ENCODE measurements around the gene ZMAT2. TPM values are rescaled to one million over a fixed set of nuclear protein-coding genes. Genes with fewer than 3 reads are reported as not detected.
"Not testable (repeated sequence)": the region's sequence is repeated elsewhere in the genome, so short reads cannot be mapped to it uniquely, and the experiment has no call there.

Gene ZMAT2
- total RNA-seq, 2 experiments from 2014 or later = 47.6 to 50.1 TPM

DNA sequence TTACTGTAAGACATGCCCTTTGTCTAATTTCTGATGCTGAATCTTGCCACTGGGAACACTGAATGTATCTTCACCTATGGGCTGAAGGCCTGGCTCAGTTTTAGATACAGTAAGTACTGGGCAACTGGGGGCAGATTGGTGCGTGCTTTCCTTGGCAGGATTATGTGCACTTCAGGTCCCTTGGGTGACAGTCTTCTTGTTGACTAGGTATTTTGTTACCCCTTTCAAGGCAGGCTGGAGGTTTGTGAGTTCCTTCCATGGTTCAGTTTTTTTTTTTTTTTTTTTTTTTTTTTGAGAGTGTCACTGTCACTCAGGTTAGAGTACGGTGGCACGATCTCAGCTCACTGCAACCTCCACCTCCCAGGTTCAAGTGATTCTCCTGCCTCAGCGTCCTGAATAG lies 7.6 kb downstream of the ZMAT2 start:
- Mint-ChIP-seq H3K27me3 (peaks cover 2% of the 10 kb centered on the region), H3K4me1 (ENCODE audit: low read depth) (peaks cover 12% of the 10 kb centered on the region), H3K27ac (no peak overlapping the region), H3K36me3 (ENCODE audit: low read depth) (peaks cover 34% of the 10 kb centered on the region), H3K4me3 (no peak overlapping the region), H3K9me3 (no peaks in the 10 kb centered on the region)
- ChIA-PET CTCF (no interaction called here), POLR2A (interaction anchor here (0.5 to 1.3 kb wide), 4 partner anchors 11 to 435 kb away, joined by 3 read pairs; partner anchors contain the start of genes IK and NDUFA2)
- intact Hi-C loops (cut with micrococcal nuclease) = loop anchor here (10.0 kb wide), 1 partner anchor 143 kb away; the partner anchor contains the start of genes APBB3 and SLC35A4
- ATAC-seq = no peak
- DNase-seq = no peak
- TF ChIP-seq, protein P1, sequence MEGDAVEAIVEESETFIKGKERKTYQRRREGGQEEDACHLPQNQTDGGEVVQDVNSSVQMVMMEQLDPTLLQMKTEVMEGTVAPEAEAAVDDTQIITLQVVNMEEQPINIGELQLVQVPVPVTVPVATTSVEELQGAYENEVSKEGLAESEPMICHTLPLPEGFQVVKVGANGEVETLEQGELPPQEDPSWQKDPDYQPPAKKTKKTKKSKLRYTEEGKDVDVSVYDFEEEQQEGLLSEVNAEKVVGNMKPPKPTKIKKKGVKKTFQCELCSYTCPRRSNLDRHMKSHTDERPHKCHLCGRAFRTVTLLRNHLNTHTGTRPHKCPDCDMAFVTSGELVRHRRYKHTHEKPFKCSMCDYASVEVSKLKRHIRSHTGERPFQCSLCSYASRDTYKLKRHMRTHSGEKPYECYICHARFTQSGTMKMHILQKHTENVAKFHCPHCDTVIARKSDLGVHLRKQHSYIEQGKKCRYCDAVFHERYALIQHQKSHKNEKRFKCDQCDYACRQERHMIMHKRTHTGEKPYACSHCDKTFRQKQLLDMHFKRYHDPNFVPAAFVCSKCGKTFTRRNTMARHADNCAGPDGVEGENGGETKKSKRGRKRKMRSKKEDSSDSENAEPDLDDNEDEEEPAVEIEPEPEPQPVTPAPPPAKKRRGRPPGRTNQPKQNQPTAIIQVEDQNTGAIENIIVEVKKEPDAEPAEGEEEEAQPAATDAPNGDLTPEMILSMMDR (IDR thresholded peaks at IDR 0.05) = no peak

DNA sequence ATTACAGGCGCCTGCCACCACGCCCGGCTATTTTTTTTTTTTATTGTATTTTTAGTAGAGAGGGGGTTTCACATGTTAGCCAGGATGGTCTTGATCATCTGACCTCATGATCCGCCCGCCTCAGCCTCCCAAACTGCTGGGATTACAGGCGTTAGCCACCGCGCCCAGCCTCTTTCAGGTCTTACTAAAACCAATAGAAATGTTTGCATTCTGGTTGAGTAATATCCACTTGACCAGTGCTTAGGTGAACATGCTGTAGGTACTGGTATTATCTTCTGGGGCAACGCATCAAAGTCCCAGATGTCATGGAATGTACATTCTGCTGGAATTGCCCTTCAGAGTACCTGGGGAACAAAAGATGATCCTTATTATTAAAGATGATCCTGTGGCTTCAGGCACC lies 8.5 kb downstream of the ZMAT2 start:
- CTCF ChIA-PET = interaction anchor here (1.2 to 1.6 kb wide), 2 partner anchors 7 to 9 kb away, joined by 4 to 10 read pairs; partner anchors contain the start of gene ZMAT2
- not testable (repeated sequence) for H3K27me3 Mint-ChIP-seq, H3K9me3 Mint-ChIP-seq, DNase-seq, ATAC-seq, H3K27ac Mint-ChIP-seq, H3K4me3 Mint-ChIP-seq
- peaks cover 28% of the 10 kb centered on the region for H3K36me3 Mint-ChIP-seq (ENCODE audit: low read depth)
- intact Hi-C loops (cut with micrococcal nuclease) = loop anchor here (10.0 kb wide), 1 partner anchor 144 kb away; the partner anchor contains the start of genes APBB3 and SLC35A4
- POLR2A ChIA-PET = interaction anchor here (1.1 to 2.4 kb wide), 3 partner anchors 12 to 67 kb away, joined by 3 to 7 read pairs (median 3); partner anchors contain the start of genes IK and NDUFA2
- peaks cover 16% of the 10 kb centered on the region for H3K4me1 Mint-ChIP-seq (ENCODE audit: low read depth)

DNA sequence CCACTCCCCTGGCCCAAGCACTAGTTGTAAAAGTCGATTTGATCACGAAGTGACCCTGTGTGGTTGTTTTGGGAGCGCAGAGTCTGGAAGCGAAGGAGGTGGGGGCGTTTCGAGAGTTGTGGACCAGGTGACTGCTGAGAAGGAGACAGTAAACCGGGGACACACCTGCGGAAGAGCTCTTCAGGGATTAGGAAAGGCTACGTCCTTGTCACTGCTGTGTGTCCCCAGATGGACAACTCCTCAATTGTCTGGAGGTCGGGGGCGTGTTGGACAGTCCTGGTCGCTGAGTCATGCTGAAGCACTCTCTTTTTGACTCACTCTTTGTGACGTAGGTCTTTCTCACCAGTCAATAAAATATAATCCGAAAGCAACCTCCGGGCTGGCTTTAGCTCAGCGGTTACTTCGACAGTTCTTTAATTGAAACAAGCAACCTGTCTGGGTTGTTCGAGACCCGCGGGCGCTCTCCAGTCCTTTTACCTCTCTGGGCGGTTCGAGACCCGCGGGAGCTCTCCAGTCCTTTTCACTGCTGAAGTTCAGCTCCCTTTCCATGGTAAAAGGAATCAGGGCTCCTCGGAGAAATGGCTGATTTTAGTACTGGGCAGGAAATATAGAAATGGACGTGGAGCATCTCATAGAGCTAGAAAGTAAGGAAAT lies 10.8 kb downstream of the ZMAT2 start:
- POLR2A ChIA-PET = interaction anchor here (0.6 to 2.4 kb wide), 11 partner anchors 8 to 308 kb away, joined by 3 to 13 read pairs (median 5); partner anchors contain the start of genes HARS1, HARS2, NDUFA2 and ZMAT2
- CTCF ChIA-PET = interaction anchor here (0.8 to 2.1 kb wide), 7 partner anchors 9 to 338 kb away, joined by 3 to 10 read pairs (median 4); partner anchors contain the start of genes HARS1, HARS2, IK and PCDHA1
- TF ChIP-seq, protein P1 (IDR thresholded peaks at IDR 0.05) = no peak
- DNase-seq (peak; percentile 95), ATAC-seq (peak; percentile 93)
- intact Hi-C loops (cut with micrococcal nuclease) = loop anchor here (10.0 kb wide), 2 partner anchors 306 to 346 kb away; partner anchors contain the start of genes ANKHD1 and SLC4A9
- Mint-ChIP-seq H3K4me3 (peak overlapping the region; percentile 99), H3K4me1 (ENCODE audit: low read depth) (peaks cover 16% of the 10 kb centered on the region), H3K9me3 (no peaks in the 10 kb centered on the region), H3K27ac (peak overlapping the region; percentile 97), H3K36me3 (ENCODE audit: low read depth) (peaks cover 12% of the 10 kb centered on the region), H3K27me3 (peaks cover 2% of the 10 kb centered on the region)

DNA sequence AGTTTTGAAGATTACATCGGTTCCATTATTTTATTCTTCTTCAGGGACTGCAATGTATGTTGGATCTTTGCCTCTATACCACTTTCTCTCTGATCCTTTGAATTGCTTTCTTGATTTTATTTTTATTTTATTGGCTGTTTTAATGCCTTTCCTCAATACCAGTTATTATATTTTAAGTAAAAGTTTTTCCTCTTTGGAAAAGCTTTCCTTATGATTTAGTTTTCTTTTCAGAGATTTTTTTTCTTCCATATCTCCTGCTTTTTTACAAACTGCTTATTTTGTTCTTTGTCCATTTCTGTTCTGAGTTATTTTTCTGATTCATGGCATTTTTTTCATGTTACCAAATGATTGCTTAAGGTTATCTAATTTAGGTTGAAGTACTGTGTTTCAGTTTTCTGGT lies 11.5 kb downstream of the ZMAT2 start:
- H3K36me3 Mint-ChIP-seq (ENCODE audit: low read depth) = peaks cover 9% of the 10 kb centered on the region
- CTCF ChIA-PET = interaction anchor here (0.9 to 2.1 kb wide), 4 partner anchors 8 to 339 kb away, joined by 3 to 10 read pairs (median 8); partner anchors contain the start of gene IK
- peaks cover 2% of the 10 kb centered on the region for H3K27me3 Mint-ChIP-seq
- peak overlapping the region; percentile 99 for H3K4me3 Mint-ChIP-seq
- ATAC-seq = no peak
- no peak for DNase-seq
- POLR2A ChIA-PET = interaction anchor here (1.3 to 2.2 kb wide), 4 partner anchors 15 to 68 kb away, joined by 3 to 13 read pairs (median 6); partner anchors contain the start of genes HARS1 and HARS2
- H3K9me3 Mint-ChIP-seq = no peaks in the 10 kb centered on the region
- H3K27ac Mint-ChIP-seq = peak overlapping the region; percentile 97
- TF ChIP-seq, protein P1 (IDR thresholded peaks at IDR 0.05) = no peak
- intact Hi-C loops (cut with micrococcal nuclease) = loop anchor here (10.0 kb wide), 2 partner anchors 307 to 347 kb away; partner anchors contain the start of genes ANKHD1 and SLC4A9
- H3K4me1 Mint-ChIP-seq (ENCODE audit: low read depth) = peaks cover 16% of the 10 kb centered on the region

DNA sequence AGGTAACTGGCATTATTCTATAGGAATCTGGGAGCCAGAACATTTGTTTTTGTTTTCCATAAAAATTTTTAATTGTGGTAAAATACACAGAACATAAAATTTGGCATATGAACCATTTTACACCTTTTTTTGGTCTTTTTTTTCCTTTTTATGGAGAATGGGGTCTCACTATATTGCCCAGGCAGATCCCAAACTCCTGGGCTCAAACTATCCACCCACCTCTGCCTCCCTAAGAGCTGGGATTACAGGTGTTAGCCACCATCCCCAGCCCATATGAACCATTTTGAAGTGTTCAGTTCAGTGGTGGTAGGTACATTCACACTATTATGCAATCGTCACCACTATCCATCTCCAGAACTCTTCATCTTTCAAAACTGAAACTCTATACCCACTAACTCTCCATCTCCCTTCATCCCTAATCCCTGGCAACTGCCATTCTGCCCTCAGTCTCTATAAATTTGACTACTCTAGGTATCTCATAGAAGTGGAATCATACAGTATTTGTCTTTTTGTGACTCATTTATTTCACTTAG lies 13.4 kb downstream of the ZMAT2 start:
- Mint-ChIP-seq H3K27ac (no peak overlapping the region), H3K4me3 (no peak overlapping the region), H3K4me1 (ENCODE audit: low read depth) (peaks cover 16% of the 10 kb centered on the region), H3K36me3 (ENCODE audit: low read depth) (peaks cover 2% of the 10 kb centered on the region), H3K27me3 (peaks cover 2% of the 10 kb centered on the region), H3K9me3 (no peaks in the 10 kb centered on the region)
- TF ChIP-seq, protein P1 (IDR thresholded peaks at IDR 0.05) = no peak
- ChIA-PET POLR2A (no interaction called here), CTCF (no interaction called here)
- intact Hi-C loops (cut with micrococcal nuclease) = loop anchor here (10.0 kb wide), 2 partner anchors 309 to 349 kb away; partner anchors contain the start of genes ANKHD1 and SLC4A9
- DNase-seq (no peak), ATAC-seq (no peak)

DNA sequence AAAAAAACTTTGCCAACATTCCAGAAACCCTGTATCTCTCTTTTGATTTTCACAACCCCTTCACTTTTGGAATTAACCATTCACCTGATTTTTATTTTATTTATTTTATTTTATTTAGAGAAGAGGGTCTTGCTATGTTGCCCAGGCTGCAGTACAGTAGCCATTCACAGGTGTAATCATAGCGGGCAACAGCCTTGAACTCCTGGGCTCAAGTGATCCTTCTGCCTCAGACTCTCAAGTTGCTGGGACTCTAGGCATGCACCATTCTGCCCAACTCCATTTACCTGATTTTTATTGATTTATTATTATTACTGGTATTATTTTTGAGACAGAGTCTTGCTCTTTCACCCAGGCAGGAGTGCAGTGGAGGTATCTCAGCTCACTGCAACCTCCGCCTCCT lies 16.0 kb downstream of the ZMAT2 start:
- intact Hi-C loops (cut with micrococcal nuclease) = loop anchor here (10.0 kb wide), 2 partner anchors 311 to 351 kb away; partner anchors contain the start of genes ANKHD1 and SLC4A9
- POLR2A ChIA-PET; H3K9me3 Mint-ChIP-seq; H3K4me3 Mint-ChIP-seq; H3K27ac Mint-ChIP-seq; DNase-seq; H3K36me3 Mint-ChIP-seq (ENCODE audit: low read depth); ATAC-seq; CTCF ChIA-PET; H3K27me3 Mint-ChIP-seq; H3K4me1 Mint-ChIP-seq (ENCODE audit: low read depth): not testable (repeated sequence)
